Stimulated activated CD8-positive, alpha-beta memory T cell treated with anti-CD3 and anti-CD28 coated beads, Interleukin-12 subunit alpha, Interleukin-12 subunit beta, amount 100 ng/mL, for 24 hours (primary cell): Measurements from ENCODE around the gene AVPR2.

ENCODE experiments used
- DNase-seq: peaks from one replicate; pipeline ENCODE4 v3.0.0-alpha.2; 2020; ENCODE audit errors: extremely low read depth

AVPR2 gene

DNA sequence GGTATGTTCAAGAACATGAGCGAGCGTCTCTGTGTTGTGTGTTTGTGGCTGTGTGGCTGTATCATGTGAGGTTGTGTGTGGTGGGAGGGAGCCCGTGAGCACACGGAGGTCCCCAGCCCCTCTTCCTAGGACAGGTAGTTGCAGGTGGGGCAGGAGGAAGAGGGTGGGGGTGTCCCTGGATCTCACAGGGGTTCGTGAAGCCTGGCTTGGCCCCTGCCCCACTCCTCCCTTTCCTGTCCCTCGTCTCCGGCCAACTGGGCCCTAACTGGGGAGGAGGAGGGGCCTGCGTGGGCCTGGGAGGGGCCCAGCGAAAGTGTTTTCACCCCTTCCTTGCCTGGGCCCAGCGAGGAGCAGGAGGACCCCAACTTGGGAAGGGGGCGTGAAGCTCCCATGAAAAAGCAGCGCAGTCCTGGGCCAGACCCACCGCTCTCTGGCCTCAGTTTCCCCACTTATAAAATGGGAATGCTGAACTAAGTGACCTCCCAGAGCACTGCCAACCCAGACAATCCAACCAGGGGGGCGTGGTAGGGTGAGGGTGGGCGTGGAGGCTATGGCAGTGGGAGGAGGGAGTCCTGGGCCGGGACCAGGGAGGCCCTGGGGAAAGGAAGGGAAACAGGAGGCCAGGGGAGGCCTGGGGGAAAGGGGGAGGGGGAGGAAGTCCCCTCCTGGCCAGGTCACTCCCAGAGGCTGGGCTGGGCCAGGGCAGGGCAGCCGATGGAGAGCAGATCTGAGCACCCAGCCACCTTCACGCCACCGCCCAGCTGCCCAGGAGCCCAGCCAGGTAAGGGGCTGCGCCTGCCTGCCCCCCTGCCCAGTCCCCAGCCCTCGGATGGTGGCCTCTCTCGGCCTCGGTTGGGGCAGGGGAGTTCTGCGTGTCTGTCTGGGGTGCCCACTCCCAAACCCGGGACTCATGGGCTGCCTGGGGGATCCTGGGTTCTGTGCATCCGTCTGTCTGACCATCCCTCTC is at the start of gene AVPR2:
Gene AVPR2, plus strand, starts transcription at position 683 of the 967 bp plus-strand sequence. CDS start 473 bp downstream, outside the sequence.
- DNase-seq: no peak

GRCh38 chrX:153854702-153855101 is 49.8 kb upstream of the AVPR2 start:
- DNase-seq: no peak

DNA sequence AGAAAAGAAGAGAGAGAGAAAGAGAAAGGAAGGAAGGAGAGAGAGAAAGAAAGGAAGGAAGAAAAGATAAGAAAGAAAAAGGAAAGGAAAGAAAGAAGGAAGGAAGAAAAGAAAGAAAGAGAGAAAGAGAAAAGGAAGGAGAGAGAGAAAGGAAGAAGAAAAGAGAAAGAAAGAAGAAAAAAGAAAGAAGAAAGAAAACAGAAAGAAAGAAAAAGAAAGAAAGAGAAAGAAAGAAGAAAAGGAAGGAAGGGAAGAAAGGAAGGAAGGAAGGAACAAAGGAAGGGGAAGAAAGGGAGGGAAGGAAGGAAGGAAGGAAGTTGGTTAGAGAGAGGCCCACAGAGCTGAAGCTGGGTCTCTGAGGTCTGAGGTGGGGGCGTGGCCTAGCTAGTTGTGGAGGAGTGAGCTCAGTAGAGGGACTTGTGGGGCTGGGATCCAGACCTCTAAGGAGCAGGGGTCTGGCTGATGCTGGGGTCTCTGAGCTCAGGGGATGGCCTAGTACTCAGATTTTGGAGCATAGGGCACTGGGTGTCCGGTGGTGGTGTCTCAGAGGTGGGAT is 47.0 kb upstream of the AVPR2 start:
- DNase-seq: no peak

DNA sequence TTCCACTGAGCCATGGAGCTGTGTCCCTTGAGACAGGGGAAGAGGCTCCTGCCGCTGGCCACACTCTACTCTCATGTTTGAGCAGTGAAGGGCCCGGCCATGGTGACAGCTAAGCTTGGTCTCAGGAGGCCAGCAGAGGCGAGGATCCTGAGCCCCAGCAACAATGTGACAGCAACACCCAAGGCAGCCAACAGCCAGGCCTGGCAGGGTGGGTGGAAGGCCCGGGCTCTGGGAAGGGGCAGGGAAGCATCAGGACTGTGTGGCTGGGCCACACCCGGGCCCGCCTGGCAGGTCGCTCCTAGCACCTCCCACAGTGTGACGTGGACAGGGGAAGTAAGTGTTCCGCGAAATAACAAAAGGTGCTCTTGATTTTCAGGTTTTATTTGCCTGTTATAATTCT is 43.3 kb upstream of the AVPR2 start:
- no peak for DNase-seq

DNA sequence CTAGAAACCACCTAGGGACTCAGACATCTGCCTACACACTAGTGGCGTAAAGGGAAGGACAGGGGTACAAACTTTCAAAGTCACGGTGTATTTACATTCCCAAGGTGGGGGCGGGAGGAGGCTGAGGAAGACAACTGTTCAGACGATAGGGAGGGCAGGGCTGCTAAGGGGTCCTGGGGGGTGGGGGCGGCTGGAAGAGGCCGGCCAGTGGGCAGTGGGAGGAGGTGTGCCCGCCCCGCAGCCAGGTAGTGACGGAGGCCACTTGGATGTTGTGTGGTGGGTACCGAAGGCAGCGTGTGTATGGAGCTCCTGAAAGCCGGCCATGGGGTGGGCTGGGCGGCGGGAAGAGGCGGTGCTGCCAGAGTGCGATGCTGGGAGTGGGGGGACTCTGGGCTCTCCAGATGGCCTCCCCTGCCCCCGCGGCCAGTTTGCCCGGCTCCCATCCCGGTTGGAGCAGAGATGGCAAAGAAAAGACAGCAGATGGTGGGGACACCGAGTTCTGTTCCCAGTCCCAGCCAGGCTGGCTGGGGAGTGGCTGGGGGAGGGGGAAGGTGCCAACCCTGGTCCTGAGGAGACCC is 42.7 kb upstream of the AVPR2 start:
- no peak for DNase-seq

DNA sequence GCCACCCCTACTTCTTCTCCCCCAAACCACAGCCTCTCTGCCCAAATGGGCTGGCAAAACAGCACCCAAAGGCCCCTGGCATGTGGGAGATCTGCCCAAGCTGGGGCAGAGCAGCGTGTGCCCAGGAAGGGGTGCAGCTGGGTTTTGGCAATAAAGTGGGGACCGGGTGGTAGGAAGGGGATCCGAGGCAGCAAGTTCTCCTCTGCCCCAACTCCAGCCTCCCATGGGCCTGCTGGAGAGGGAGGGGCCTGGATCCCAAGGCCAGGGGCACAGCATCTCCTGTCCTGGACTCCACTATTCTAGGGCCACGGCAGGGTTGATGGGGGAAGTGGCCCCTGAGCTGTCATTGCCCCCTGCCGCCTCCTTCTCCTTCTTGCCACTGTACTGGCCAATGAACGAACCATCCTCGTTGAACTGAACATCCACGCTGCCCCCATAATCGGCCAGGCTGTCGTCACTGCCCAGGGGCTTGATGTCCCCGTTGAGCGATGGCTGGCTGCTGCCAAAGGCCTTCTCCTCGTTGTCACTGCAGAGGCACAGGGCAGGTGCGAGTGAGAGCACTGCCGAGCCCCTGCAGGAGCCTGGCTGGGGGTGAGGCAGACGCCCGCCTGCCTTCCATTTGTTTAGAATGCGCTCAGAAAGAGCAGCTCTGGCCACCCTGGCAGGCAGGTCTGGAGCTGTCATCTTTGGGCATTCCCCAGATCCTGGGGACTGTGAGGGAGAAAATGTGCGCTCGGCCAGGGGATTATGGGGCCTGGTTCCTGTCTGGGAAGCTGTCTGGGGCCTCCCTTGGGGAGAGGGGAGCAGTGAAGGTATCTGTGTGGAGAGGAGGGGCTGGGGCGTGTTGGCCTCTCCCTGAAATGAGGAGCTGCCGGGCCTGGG is 41.9 kb upstream of the AVPR2 start:
- no peak for DNase-seq

DNA sequence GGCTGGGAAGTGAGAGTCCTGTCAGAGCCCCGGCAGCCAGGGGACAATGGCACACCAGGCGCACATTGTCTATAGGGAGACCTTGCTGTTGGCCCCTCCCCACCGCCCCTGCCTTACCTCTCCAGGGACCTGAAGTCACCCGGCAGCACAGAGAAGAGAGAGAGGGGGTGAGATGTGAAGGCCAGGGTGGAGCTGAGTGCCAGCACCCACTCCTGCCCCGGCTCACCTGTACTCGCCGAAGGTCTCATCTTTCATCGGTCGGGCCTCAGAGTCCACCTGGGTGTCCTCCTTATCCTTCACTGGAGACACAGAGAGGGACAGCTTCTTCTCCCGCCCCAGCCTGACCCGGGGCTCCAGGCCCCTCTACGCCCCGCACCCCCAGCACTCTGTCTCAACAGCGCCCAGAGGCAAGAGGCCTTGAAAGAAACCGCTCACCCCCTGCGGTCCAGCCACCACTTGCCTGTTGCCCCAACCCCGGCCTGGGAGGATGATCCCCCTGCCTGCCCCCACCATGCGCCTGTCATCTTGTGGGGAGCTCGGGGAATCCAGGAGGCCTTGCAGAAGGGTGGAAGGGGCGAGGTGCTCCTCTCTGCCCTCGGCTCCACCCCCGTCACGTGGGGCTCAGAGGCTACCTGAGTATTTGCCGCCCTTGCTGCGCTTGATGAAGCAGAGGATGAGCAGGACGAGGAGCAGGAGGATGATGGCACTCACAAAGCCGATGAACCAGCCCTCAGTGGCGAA is 41.1 kb upstream of the AVPR2 start:
- DNase-seq: no peak

DNA sequence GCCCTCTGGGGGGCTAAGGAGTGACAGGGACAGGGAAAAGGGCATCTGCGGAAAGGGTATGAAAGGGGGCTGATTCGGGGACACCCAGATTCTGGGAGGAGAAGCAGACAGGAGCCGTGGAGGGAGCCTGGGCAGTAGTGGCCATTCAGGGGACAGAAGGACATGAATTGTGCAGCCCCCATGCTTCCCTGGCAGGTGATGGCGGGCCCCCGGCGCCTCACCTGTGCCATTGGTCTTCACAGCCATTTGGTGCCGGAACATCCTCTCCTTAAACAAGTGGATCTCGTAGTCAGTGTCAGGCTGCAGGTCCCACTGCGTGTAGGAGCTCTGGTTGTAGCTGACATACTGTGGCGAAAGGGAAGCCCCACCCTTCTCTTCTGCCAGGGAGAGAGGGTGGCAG is 40.4 kb upstream of the AVPR2 start:
- DNase-seq: no peak

DNA sequence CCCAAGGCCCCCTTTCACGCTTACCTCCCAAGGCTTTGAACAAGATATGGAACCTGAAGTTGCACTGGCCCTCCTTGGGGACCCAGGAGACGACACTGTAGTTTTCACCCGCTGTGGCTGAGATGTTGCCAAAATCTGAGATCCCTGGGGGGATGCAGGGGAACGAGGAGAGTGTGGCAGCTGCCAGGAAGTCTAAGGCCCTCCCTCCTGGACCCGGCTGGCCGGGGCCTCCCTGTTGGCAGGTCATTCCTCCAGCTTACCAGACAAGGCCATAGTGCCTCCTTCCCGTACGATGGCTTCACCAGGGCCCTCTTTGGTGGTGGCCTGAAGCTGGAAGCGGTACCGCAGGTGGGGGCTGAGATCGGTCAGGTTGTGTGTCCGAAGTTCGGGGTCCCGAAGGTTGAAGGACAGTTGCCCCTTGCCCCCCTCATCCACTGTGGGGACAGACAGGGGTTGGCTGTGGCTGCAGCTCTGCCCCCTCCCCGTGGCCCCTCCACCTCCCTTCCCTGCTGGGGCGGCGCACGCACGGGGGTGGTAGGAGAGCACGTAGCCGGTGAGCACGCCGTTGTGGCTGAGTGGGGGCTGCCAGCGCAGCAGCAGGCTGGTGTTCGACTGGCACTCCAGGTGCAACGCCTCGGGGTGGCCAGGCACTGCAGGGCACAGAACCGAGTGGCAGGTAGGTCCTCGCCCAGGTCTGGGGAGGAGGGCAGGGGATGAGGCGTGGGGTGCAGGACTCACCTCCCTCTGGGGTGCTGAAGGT is 39.7 kb upstream of the AVPR2 start:
- DNase-seq: no peak

DNA sequence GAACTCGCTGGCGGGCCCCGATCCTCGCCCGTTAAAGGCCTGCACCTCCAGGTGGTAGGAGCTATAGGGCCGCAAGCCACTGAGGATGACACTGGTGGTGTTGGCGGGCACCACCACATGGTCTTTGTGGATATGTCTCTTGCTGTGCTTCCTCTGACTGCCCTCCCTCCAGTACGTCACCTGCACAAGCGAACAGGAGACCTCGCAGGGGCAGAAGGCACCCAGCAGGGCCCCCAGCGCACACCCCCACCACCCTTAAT is 39.2 kb upstream of the AVPR2 start:
- DNase-seq: no peak

DNA sequence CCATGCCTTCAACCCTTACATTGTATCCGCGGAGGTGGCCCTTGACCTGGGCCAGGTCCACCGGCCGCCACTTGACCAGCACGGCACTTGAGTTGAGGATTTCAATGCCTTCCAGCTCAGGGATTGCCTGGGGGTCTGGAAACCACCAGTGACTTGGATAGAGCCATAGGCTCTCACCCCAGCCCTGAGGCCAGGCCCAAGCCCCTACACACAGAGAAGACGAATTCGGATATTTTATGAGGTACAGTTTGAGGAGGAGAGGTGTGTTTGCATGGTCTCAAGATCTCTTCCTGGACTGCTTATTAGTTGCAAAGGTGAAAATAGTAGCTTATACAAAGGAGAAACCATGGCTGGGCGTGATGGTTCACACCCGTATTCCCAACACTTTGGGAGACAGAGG is 38.8 kb upstream of the AVPR2 start:
- no peak for DNase-seq

DNA sequence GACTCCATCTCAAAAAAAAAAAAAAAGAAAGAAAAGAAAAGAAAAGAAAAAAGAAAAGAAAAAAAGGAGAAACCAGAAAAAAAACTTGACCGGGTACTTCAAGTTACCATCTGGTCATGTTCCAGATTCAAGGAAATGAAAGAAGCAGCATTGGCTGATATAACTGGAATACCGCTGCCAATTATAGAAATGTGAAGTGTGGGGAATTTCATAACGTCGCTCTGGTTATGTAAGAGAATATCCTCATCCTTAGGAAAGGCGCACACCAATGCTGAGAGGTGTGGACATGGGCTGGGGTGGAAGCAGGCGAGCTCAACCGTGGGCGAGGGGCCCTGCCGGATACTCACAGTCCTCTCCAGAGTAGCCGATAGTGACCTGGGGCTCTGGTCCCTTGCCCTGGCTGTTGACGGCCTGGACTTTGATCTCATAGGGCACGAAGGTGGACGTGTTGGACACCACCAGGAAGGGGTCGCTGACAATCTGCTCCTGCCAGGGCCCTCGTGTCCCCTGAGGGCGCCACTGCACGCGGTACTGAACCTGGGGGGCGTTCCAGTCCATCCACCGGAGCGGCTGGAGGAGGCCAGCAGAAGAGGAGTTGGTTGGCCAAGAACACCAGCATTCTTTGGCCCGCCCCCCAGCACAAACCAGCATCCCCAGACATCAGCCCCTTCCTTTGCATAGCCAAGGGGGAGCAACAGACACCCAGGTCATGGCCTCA is 38.0 kb upstream of the AVPR2 start:
- DNase-seq: no peak

- DNase-seq: no peak
These were observed 37.3 kb upstream of the AVPR2 start for GRCh38 chrX:153867139-153867538.

DNA sequence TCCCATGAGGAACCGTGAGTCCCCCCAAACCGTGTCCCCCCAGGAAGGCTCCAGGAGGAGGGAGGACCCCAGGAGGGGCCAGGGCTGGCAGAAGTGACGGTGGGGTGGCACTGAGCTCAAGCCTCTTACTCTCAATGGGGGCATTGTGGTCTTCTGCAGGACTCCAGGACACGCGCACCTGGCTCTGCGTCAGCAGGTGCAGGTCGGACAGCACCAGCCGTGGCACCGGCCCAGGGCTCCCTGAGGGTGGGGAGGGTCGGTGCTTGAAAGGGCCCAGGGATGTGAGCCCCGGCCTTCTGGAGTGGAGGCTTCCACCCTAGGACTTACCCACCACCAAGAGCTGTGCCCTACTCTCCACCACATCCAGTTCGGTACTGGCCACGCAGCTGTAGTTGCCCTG is 36.8 kb upstream of the AVPR2 start:
- no peak for DNase-seq

- no peak for DNase-seq
These were observed 35.6 kb upstream of the AVPR2 start for GRCh38 chrX:153868576-153869472.

- no peak for DNase-seq
These were observed 34.8 kb upstream of the AVPR2 start for GRCh38 chrX:153869473-153870287.

- no peak for DNase-seq
These were observed 34.2 kb upstream of the AVPR2 start for GRCh38 chrX:153870288-153870690.

- DNase-seq: no peak
These were observed 33.6 kb upstream of the AVPR2 start for GRCh38 chrX:153870791-153871360.
